HCT116 (cell line): ENCODE results near the gene CDH22.

Experiments used
- CBX3 ChIP-seq: IDR thresholded peaks from 2 replicates; pipeline ENCODE4 v1.6.1; 2012; ENCODE audit warnings: low read depth
- CEBPB ChIP-seq: IDR thresholded peaks from 2 replicates; pipeline ENCODE4 v1.6.1; 2012; ENCODE audit warnings: low read depth
- CTCF ChIP-seq, 3 experiments: fragments of 200-600 bp in 1 of 3; sonication (generic) in 1 of 3; IDR thresholded peaks in 2 of 3; conservative IDR thresholded peaks in 1 of 3; 2 replicates each; pipeline ENCODE4 v1.5.1; 2012 to 2017; ENCODE audit warnings: low read depth in 2 of 3, low read length in 2 of 3, antibody characterized with exemption in 1 of 3, borderline replicate concordance in 1 of 3, control low read depth in 1 of 3, mild to moderate bottlenecking in 1 of 3, mixed read lengths in 1 of 3, mixed run types in 1 of 3, moderate library complexity in 1 of 3; ENCODE audit not compliant: insufficient read depth in 1 of 3
- EZH2 ChIP-seq: fragments of 200-600 bp; sonication (generic); IDR thresholded peaks from 2 replicates; pipeline ENCODE4 v1.6.1; 2017; ENCODE audit warnings: antibody characterized with exemption, mixed run types
- EZH2phosphoT487 ChIP-seq: fragments of 200-600 bp; IDR thresholded peaks from 2 replicates; pipeline ENCODE4 v1.6.1; 2018; ENCODE audit warnings: antibody characterized with exemption, borderline replicate concordance
- MAX ChIP-seq: IDR thresholded peaks from 2 replicates; pipeline ENCODE4 v1.6.1; 2012
- POLR2A ChIP-seq: IDR thresholded peaks from 2 replicates; pipeline ENCODE4 v1.7.0; 2011; ENCODE audit warnings: borderline replicate concordance; ENCODE audit not compliant: insufficient read depth, insufficient read length; ENCODE audit errors: extremely low read depth
- POLR2AphosphoS5 ChIP-seq: IDR thresholded peaks from 2 replicates; pipeline ENCODE4 v1.6.1; 2011; ENCODE audit warnings: mild to moderate bottlenecking, low read depth, low read length, moderate library complexity
- REST ChIP-seq: IDR thresholded peaks from 2 replicates; pipeline ENCODE4 v1.6.1; 2012; ENCODE audit warnings: low read depth

GRCh38 chr20:46173652-46174468 lies 134.4 kb downstream of the CDH22 start:
- TF ChIP-seq EZH2 (no peak), POLR2A (no peak), CTCF (IDR thresholded peaks at IDR 0.05 in 2 of 3, conservative IDR thresholded peaks at IDR 0.05 in 1 of 3; ENCODE audit: borderline replicate concordance in 1 of 3, insufficient read depth in 1 of 3, low read depth in 2 of 3, low read length in 2 of 3) (no peak), EZH2phosphoT487 (no peak), CBX3 (no peak), REST (no peak), MAX (no peak), POLR2AphosphoS5 (no peak), CEBPB (no peak)
